G401 (cell line): Measurements from ENCODE around the gene TRIM27. TPM values are rescaled to one million over a fixed set of nuclear protein-coding genes. Genes with fewer than 3 reads are reported as not detected.
"Not testable (repeated sequence)": the region's sequence is repeated elsewhere in the genome, so short reads cannot be mapped to it uniquely, and the experiment has no call there.

Experiments
- DNase-seq: peaks from one replicate; pipeline ENCODE4 v3.0.0-alpha.2; 2015; ENCODE audit warnings: low spot score
- in situ Hi-C: cut with HindIII; loops from 2 replicates; pipeline ENCODE4 v1.10.0; 2016; ENCODE audit warnings: low sequenced_read_pairs, mixed read lengths
- total RNA-seq: library from RNA; depleted of rRNA; stranded (reverse); fragments of >200 nt; shearing (Covaris generic); gene quantifications from 2 replicates; pipeline ENCODE4 v1.2.3, GENCODE V29; 2014

The TRIM27 gene
- total RNA-seq, 1 experiment from 2014 or later: 144 TPM

- in situ Hi-C loops: no loop called here
- DNase-seq: no peak
Measured at GRCh38 chr6:28901831-28902230, 22.0 kb downstream of the TRIM27 start.

- DNase-seq: no peak
- in situ Hi-C loops: no loop called here
Measured at GRCh38 chr6:28900577-28901256, 23.1 kb downstream of the TRIM27 start.

- DNase-seq: no peak
- in situ Hi-C loops: no loop called here
Measured at GRCh38 chr6:28898710-28898965, 25.1 kb downstream of the TRIM27 start.

GRCh38 chr6:28897369-28897745, 26.4 kb downstream of the TRIM27 start:
- no peak for DNase-seq
- in situ Hi-C loops: no loop called here

- in situ Hi-C loops: no loop called here
- DNase-seq: peak; percentile 80
Measured at GRCh38 chr6:28896505-28897368, 27.0 kb downstream of the TRIM27 start.

GRCh38 chr6:28895131-28895812, 28.5 kb downstream of the TRIM27 start:
- peak; percentile 96 for DNase-seq
- in situ Hi-C loops: no loop called here

GRCh38 chr6:28893172-28893799, 30.5 kb downstream of the TRIM27 start:
- no peak for DNase-seq
- in situ Hi-C loops: no loop called here

GRCh38 chr6:28892525-28892924, 31.3 kb downstream of the TRIM27 start:
- no peak for DNase-seq
- in situ Hi-C loops: no loop called here

- in situ Hi-C loops: no loop called here
- DNase-seq: no peak
Measured at GRCh38 chr6:28887796-28888496, 35.8 kb downstream of the TRIM27 start.

GRCh38 chr6:28886079-28886439, 37.7 kb downstream of the TRIM27 start:
- no peak for DNase-seq
- in situ Hi-C loops: no loop called here

GRCh38 chr6:28884423-28885131, 39.2 kb downstream of the TRIM27 start:
- no peak for DNase-seq
- in situ Hi-C loops: no loop called here

GRCh38 chr6:28880894-28881780, 42.6 kb downstream of the TRIM27 start:
- in situ Hi-C loops: no loop called here
- peak; percentile 76 for DNase-seq

- no peak for DNase-seq
- in situ Hi-C loops: no loop called here
Measured at GRCh38 chr6:28880519-28880893, 43.3 kb downstream of the TRIM27 start.

GRCh38 chr6:28876710-28877109, 47.1 kb downstream of the TRIM27 start:
- in situ Hi-C loops: no loop called here
- DNase-seq: no peak

GRCh38 chr6:28875191-28875747, 48.5 kb downstream of the TRIM27 start:
- in situ Hi-C loops: no loop called here
- DNase-seq: no peak

- DNase-seq, in situ Hi-C loops: not testable (repeated sequence)
Measured at GRCh38 chr6:28872157-28872817, 51.5 kb downstream of the TRIM27 start.
